ENCODE results near the gene ULBP3. TPM values are rescaled to one million over a fixed set of nuclear protein-coding genes. Genes with fewer than 3 reads are reported as not detected.
"Not testable (repeated sequence)": the region's sequence is repeated elsewhere in the genome, so short reads cannot be mapped to it uniquely, and the experiment has no call there.

The ULBP3 gene
- total RNA-seq, 2 experiments from 2014 or later, result 0.61 TPM; not detected in 1

DNA sequence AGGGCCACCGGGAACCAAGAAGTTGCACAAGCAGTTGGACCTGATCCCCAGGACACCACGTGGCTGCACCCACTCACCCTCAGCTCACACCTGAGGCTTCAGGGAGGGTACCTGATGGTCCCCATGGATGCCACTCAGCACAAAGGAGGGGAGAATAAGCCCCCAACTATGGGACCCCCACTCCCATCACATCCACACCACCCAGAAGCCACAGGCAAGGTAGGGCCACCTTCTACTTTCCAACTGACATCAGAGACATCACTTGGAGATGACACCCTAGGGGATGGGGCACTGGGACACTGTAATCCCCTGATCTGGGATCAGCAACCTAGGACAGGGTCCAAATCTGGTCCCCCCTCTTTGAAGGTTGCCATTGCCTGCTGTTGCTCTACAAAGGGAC is 44.9 kb downstream of the ULBP3 start:
- H3K9me3 Mint-ChIP-seq; POLR2A ChIA-PET; intact Hi-C loops (cut with micrococcal nuclease); H3K4me3 Mint-ChIP-seq; H3K27ac Mint-ChIP-seq; H3K36me3 Mint-ChIP-seq: not testable (repeated sequence)
- CTCF ChIA-PET, result interaction anchor here (0.7 kb wide), 1 partner anchor 825 kb away, joined by 3 read pairs; no protein-coding TSS in a partner anchor
- H3K27me3 Mint-ChIP-seq, result peaks cover 43% of the 10 kb centered on the region
- peaks cover 15% of the 10 kb centered on the region for H3K4me1 Mint-ChIP-seq (ENCODE audit: low read depth)
- peak; percentile 5 for DNase-seq

DNA sequence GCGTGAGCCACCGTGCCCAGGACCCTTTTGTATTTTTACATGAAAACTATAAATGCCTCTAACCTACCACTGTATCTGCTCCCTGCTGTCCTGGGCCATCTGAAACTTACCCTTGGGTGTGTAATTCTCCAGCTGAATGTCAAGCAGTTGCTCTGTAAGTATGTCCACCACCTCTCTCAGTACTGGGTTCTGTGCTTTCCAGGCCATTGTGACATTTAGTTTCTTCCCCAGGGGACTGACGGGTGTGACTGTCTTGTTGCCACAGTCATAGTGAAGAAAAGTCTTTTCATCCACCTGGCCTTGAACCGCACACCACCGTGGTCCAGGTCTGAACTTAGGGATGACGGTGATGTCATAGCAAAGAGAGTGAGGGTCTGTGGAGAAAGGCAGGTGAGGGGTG is 47.1 kb downstream of the ULBP3 start:
- DNase-seq; H3K36me3 Mint-ChIP-seq; H3K9me3 Mint-ChIP-seq; H3K4me3 Mint-ChIP-seq; H3K27ac Mint-ChIP-seq; CTCF ChIA-PET; POLR2A ChIA-PET; intact Hi-C loops (cut with micrococcal nuclease): not testable (repeated sequence)
- peaks cover 46% of the 10 kb centered on the region for H3K27me3 Mint-ChIP-seq
- peaks cover 16% of the 10 kb centered on the region for H3K4me1 Mint-ChIP-seq (ENCODE audit: low read depth)

DNA sequence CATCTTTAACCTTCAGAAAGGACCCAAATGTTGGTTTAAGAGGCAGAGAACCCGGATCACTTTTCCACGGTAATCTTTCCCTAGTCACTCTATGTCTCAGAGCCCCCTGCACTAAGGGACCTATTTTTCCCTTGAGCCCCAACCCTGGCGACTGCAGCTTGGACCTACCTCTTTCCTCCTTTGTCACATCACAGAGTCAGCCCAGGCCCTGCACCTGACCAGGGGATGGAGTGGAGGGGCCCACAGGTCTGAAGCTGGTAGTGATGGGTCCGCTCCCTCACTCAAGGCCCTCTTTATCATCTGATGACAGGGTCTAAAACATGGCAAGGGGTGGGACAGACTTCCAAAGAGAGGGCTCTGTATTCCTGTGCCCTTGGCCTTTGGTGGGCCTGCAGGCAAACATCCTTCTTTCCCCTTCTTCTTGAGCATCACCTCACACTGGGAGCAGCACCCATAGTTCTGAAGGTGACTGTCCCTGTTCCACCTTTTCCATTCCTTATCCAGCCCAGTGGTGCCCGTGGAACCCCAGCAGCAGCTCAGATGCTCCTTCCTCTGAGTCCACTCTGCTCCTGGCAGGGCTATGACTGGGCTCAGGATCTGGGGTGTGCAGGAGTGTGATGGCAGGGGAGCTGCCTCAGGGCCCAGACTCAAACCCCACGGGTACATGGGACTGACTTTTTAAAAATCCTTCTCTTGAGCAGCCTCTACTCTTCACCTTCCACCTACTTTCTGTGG is 49.9 kb downstream of the ULBP3 start:
- intact Hi-C loops (cut with micrococcal nuclease), result loop anchor here (10.0 kb wide), 1 partner anchor 174 kb away; no protein-coding TSS in a partner anchor
- Mint-ChIP-seq H3K4me1 (ENCODE audit: low read depth) (peaks cover 21% of the 10 kb centered on the region), H3K36me3 (no peaks in the 10 kb centered on the region), H3K27ac (no peak overlapping the region), H3K9me3 (no peaks in the 10 kb centered on the region), H3K27me3 (peaks cover 51% of the 10 kb centered on the region), H3K4me3 (no peak overlapping the region)
- POLR2A ChIA-PET, result no interaction called here
- peak; percentile 5 for DNase-seq
- CTCF ChIA-PET, result interaction anchor here (0.9 kb wide), 2 partner anchors 89 to 95 kb away, joined by 3 read pairs; no protein-coding TSS in a partner anchor

DNA sequence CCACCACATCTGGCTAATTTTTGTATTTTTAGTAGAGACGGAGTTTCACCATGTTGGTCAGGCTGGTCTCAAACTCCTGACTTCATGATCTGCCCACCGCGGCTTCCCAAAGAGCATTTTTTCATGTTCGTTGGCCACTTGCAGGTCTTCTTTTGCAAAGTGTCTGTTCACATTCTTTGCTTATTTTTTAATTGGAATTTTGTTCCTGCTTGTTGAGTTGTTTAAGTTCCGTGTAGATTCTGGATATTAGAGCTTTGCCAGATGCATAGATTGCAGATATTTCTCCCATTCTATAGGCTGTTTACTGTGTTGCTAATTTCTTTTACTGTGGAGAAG is 51.8 kb downstream of the ULBP3 start:
- Mint-ChIP-seq H3K27me3 (peaks cover 60% of the 10 kb centered on the region), H3K4me1 (ENCODE audit: low read depth) (peaks cover 24% of the 10 kb centered on the region)
- H3K27ac Mint-ChIP-seq, DNase-seq, H3K36me3 Mint-ChIP-seq, H3K9me3 Mint-ChIP-seq, POLR2A ChIA-PET, H3K4me3 Mint-ChIP-seq: not testable (repeated sequence)
- CTCF ChIA-PET, result interaction anchor here (0.7 to 2.2 kb wide), 28 partner anchors 9 to 1870 kb away, joined by 3 to 28 read pairs (median 5); no protein-coding TSS in a partner anchor
- intact Hi-C loops (cut with micrococcal nuclease), result loop anchor here (2.0 to 10.0 kb wide), 2 partner anchors 54 to 172 kb away; partner anchors contain the start of gene ULBP1

DNA sequence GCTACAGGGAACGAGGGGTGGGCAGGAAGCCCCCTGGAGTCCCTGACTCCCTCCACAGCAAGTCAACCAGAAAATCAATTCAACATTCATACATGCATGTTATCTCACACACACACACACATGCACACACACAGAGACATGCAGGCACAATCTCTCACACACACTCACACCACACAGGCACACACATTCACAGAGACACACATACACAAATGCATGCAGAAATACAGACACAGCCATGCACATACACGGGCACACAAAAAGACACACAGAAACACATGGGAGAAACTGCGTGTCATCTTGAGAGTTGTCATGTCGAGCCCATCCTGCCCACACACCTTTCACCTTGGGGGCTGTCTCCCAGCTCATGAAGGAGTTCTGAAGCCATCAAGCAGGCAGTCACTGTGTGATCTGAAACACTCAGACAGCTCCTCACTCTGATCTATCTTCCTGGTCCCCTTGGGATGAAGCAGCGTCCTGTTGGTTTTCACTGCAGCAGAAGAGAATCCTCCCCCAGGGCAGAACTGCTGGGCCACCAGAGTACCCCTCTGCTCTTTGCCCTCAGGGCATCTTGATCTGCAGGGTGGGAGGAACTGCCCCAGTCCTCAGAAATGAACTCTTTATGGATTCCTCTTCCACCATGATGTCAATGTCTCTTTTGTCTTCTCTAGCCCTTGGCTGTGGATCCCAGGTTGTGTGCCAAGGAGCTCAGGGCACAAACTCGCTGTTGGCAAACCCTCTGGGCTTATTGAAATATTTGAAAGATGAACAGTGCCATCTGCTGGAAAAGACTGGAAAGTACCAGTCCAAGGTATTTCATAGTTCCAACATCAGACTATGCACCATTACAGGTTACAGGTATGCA is 52.4 kb downstream of the ULBP3 start:
- CTCF ChIA-PET, result interaction anchor here (0.6 to 2.2 kb wide), 34 partner anchors 9 to 799 kb away, joined by 3 to 28 read pairs (median 4); partner anchors contain the start of gene RAET1L
- DNase-seq, result peak; percentile 44
- POLR2A ChIA-PET, result no interaction called here
- Mint-ChIP-seq H3K27me3 (peaks cover 65% of the 10 kb centered on the region), H3K4me1 (ENCODE audit: low read depth) (peaks cover 24% of the 10 kb centered on the region), H3K9me3 (no peaks in the 10 kb centered on the region), H3K4me3 (no peak overlapping the region), H3K27ac (peak overlapping the region; percentile 15), H3K36me3 (no peaks in the 10 kb centered on the region)
- intact Hi-C loops (cut with micrococcal nuclease), result loop anchor here (1.0 to 10.0 kb wide), 3 partner anchors 54 to 172 kb away; partner anchors contain the start of gene ULBP1

DNA sequence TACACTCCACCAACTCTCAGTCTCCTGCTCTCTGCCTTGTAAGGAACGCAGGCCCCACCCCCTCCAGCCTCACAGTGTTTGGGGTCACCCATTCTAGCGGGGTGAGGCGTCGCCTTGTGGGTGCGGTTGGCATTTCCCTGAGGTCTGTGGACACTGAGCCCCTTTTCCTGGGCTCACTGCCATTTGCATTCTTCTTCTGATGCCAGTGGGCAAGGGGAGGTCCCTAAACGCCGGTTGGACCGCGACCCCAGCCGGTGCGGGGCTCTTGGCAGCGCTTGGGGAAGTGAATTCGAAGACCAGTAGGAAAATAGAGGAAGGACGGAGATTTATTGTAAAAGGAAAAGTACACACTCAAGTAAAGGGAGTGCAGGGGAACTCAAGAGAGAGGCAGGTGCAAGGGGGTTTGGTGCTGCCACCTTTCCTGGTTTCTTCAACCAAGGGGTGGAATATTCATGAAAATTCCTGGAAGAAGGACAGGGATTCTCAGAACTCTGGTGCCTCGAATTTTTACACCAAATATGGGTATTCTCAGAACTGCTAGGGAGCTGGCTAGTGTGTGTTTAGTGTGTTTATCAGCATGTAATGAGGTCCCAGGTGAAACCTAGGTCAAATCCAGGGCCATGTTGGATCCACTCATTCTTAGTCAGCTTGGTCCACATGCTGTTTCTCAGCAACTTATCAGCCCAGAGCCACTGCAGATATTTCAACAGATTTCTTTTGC is 53.5 kb downstream of the ULBP3 start:
- H3K9me3 Mint-ChIP-seq, H3K4me3 Mint-ChIP-seq, POLR2A ChIA-PET, H3K36me3 Mint-ChIP-seq, H3K27ac Mint-ChIP-seq: not testable (repeated sequence)
- Mint-ChIP-seq H3K27me3 (peaks cover 75% of the 10 kb centered on the region), H3K4me1 (ENCODE audit: low read depth) (peaks cover 24% of the 10 kb centered on the region)
- peak; percentile 51 for DNase-seq
- intact Hi-C loops (cut with micrococcal nuclease), result loop anchor here (1.0 to 10.0 kb wide), 3 partner anchors 53 to 171 kb away; partner anchors contain the start of gene ULBP1
- CTCF ChIA-PET, result interaction anchor here (1.9 to 2.2 kb wide), 2 partner anchors 53 to 180 kb away, joined by 7 to 24 read pairs; no protein-coding TSS in a partner anchor

DNA sequence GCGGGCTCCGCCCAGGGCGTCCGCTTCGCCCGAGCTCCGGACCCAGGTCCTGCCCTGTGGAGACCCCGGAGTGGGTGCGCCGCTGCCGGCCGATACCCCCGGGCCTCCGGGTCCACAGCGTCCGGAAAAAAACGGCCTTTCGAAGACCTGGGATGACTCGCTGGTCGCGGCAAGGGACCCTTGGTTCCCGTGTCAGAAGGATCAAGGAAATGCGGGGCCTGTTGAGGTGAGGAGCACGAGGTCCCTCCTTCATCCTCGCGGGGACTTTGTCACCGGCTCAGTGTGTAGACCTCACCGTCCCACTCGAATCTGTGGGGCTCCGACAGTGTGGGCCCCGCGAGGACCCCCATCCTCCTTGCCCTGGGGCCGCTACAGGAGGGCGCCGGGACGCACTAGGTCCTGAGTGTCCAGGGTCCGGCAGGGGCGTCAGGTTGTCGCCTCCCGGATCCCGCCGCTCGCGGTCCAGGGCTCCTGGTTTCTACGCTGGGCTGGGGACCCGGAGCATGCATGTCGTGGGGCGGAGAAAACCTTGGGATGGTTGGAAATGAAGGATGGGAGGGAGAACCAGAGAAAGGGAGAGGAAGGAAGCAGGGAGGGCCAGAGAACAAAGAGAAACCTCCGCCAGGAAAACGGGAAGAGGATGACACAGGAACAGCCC is 54.2 kb downstream of the ULBP3 start:
- Mint-ChIP-seq H3K27me3 (peaks cover 82% of the 10 kb centered on the region), H3K4me1 (ENCODE audit: low read depth) (peaks cover 24% of the 10 kb centered on the region)
- H3K4me3 Mint-ChIP-seq, H3K27ac Mint-ChIP-seq, CTCF ChIA-PET, H3K9me3 Mint-ChIP-seq, H3K36me3 Mint-ChIP-seq, POLR2A ChIA-PET: not testable (repeated sequence)
- intact Hi-C loops (cut with micrococcal nuclease), result loop anchor here (10.0 kb wide), 1 partner anchor 170 kb away; no protein-coding TSS in a partner anchor
- peak; percentile 5 for DNase-seq

DNA sequence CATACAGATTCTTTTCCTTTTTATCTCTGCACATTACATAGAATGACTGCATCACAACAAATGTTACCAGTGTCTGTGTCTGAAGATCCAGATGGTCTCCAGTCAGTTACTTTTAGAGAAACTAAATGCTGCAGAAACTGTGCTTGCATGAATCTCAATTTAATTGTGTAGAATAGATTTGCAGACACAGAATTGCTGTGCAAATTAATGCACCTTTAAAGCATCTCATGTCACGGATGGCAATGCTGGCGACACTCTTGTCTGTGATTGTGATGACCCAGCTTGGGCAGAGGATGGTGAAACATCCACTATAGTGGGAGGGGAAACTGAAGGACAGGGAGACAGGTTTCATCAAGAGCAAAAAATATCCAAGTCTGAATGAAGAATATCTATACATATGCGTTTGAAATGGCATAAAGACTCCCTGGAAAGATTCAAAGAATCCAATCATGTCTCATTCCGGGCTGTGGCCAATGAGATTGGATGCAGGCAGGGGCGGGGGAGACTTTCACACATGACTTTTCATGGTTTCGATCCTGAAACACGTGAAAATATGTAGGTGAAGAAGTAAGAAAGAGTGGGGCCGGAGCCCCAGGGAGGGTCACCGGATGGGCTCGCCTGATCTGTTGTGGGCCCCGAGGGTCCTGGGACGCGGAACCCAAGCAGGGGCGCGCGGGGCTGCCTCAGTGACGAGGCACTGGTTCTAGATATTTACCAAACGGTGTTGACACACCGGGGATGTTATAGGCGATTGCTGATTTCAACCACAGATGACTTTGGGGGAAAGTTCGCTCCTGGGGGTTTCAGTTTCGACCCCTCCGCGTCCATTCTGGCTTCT is 54.9 kb downstream of the ULBP3 start:
- Mint-ChIP-seq H3K27me3 (peaks cover 82% of the 10 kb centered on the region), H3K4me1 (ENCODE audit: low read depth) (peaks cover 24% of the 10 kb centered on the region)
- H3K9me3 Mint-ChIP-seq, H3K36me3 Mint-ChIP-seq, H3K4me3 Mint-ChIP-seq, CTCF ChIA-PET, POLR2A ChIA-PET, H3K27ac Mint-ChIP-seq: not testable (repeated sequence)
- DNase-seq, result peak; percentile 24
- intact Hi-C loops (cut with micrococcal nuclease), result loop anchor here (10.0 kb wide), 1 partner anchor 169 kb away; no protein-coding TSS in a partner anchor

DNA sequence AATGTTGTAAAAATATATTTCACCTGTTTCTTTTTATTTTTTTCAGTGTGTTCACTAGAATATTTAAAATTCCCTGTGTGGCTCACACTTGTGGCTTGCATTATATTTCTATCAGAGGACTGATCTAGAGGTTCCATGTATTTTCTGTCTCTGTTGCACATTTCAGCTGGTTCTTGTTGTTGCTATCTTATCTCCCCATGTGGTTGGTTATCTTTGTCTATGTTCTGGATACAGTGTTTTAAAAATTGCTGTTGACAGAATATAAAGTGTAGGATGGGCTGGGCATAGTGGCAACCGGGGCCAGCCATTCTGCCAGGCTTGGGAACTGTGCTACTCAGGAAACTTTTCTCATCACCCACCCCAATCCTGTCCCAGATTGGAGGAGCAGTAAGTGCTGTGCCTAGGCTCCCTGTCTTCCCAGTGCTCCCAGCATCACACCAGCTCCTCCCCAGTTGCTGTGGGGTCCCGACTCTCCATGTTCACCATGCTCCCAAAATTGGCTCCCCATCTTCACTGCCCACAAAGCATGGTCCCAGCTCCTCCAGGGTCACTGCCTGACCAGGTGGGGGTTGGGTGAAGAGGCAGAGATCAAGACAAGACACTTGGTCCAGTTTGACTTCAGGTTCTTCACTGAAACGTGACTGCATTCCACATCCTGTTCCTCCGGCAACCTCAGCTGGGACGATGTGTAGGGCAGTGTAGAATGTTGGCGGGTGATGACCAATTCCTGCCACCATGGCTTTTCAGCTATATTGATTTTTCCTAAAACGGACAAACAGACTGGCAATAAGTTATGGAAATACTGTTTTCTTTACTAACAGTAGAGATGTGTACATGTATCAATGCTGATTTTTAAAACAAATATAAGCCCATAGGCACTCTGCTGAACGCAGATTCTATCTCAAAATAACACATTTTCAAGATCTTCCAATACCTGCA is 55.8 kb downstream of the ULBP3 start:
- H3K9me3 Mint-ChIP-seq, CTCF ChIA-PET, H3K27ac Mint-ChIP-seq, POLR2A ChIA-PET, H3K4me3 Mint-ChIP-seq, H3K36me3 Mint-ChIP-seq: not testable (repeated sequence)
- intact Hi-C loops (cut with micrococcal nuclease), result loop anchor here (10.0 kb wide), 1 partner anchor 168 kb away; no protein-coding TSS in a partner anchor
- peak; percentile 8 for DNase-seq
- peaks cover 81% of the 10 kb centered on the region for H3K27me3 Mint-ChIP-seq
- H3K4me1 Mint-ChIP-seq (ENCODE audit: low read depth), result peaks cover 30% of the 10 kb centered on the region

Measured in activated CD4-positive, alpha-beta memory T cell treated with anti-CD3 and anti-CD28 coated beads for 36 hours (primary cell).